T47D (cell line): Measurements from ENCODE around the gene STIM1.
"Not testable (repeated sequence)": the region's sequence is repeated elsewhere in the genome, so short reads cannot be mapped to it uniquely, and the experiment has no call there.

Source experiments
- DNase-seq, 2 experiments: peaks; one replicate each; pipeline versions ENCODE4 v3.0.0 to v3.0.0-alpha.2; 2011 to 2012; ENCODE audit warnings: low read depth in 1 of 2, low spot score in 1 of 2
- JUND ChIP-seq: IDR thresholded peaks from 2 replicates; pipeline ENCODE4 v1.6.1; 2012; ENCODE audit warnings: low read depth
- in situ Hi-C: cut with HindIII; loops from 2 replicates; pipeline ENCODE4 v1.10.0; 2016; ENCODE audit warnings: low sequenced_read_pairs, low pct_unique_long_range_greater_than_20kb

STIM1 gene

GRCh38 chr11:3849297-3849874 lies 6.1 kb upstream of the STIM1 start:
- DNase-seq = peak in 1 of 2 experiments; percentile 54
- TF ChIP-seq JUND = no peak
- in situ Hi-C loops = no loop called here

GRCh38 chr11:3853545-3853842 lies 2.0 kb upstream of the STIM1 start:
- in situ Hi-C loops = no loop called here
- no peak for DNase-seq
- TF ChIP-seq JUND = no peak

- in situ Hi-C loops = no loop called here
These were observed 1.4 kb upstream of the STIM1 start for GRCh38 chr11:3853899-3854659.

GRCh38 chr11:3854660-3854976 lies 846 bp upstream of the STIM1 start:
- DNase-seq = no peak
- no peak for TF ChIP-seq JUND
- in situ Hi-C loops = no loop called here

More at GRCh38 chr11:3853899-3854659, 1.4 kb upstream of the STIM1 start:
- no peak for TF ChIP-seq JUND
- no peak for DNase-seq

- peak in 1 of 2 experiments; percentile 24 for DNase-seq
- no peak for TF ChIP-seq JUND
- in situ Hi-C loops = no loop called here
These were observed 486 bp downstream of the STIM1 start for GRCh38 chr11:3855808-3856491.

- no peak for TF ChIP-seq JUND
- no peak for DNase-seq
- in situ Hi-C loops = no loop called here
These were observed 1.5 kb downstream of the STIM1 start for GRCh38 chr11:3856856-3857553.

- no peak for DNase-seq
- no peak for TF ChIP-seq JUND
- in situ Hi-C loops = no loop called here
These were observed 2.2 kb downstream of the STIM1 start for GRCh38 chr11:3857628-3858027.

- in situ Hi-C loops = no loop called here
- no peak for TF ChIP-seq JUND
- DNase-seq = no peak
These were observed 4.0 kb downstream of the STIM1 start for GRCh38 chr11:3859373-3859881.

- TF ChIP-seq JUND = no peak
- DNase-seq = no peak
- in situ Hi-C loops = no loop called here
These were observed 4.9 kb downstream of the STIM1 start for GRCh38 chr11:3860375-3860774.

- in situ Hi-C loops, DNase-seq: not testable (repeated sequence)
These were observed 5.5 kb downstream of the STIM1 start for GRCh38 chr11:3860898-3861393.

- in situ Hi-C loops = no loop called here
- no peak for TF ChIP-seq JUND
- DNase-seq = no peak
These were observed 6.2 kb downstream of the STIM1 start for GRCh38 chr11:3861683-3862082.

- no peak for TF ChIP-seq JUND
- DNase-seq = no peak
- in situ Hi-C loops = no loop called here
These were observed 10.1 kb downstream of the STIM1 start for GRCh38 chr11:3865388-3866193.
